HepG2 (cell line): ENCODE results near the gene KCNK6. TPM values are rescaled to one million over a fixed set of nuclear protein-coding genes. Genes with fewer than 3 reads are reported as not detected.

Source experiments
- BHLHE40 ChIP-seq: IDR thresholded peaks from 2 replicates; pipeline ENCODE4 v1.6.1; 2011; ENCODE audit warnings: low read length, improper control_type of control experiment
- CTCF ChIP-seq: sonication (generic); formaldehyde crosslinking; IDR thresholded peaks from 2 replicates; pipeline ENCODE4 v1.5.0; 2020; ENCODE audit warnings: mild to moderate bottlenecking, missing genetic modification reagents, moderate library complexity
- HNRNPL ChIP-seq: fragments of 200-400 bp; formaldehyde crosslinking; IDR thresholded peaks from 2 replicates; pipeline ENCODE4 v1.6.1; 2017; ENCODE audit warnings: mild to moderate bottlenecking, low read depth, low read length
- KLF12 ChIP-seq: sonication (generic); formaldehyde crosslinking; IDR thresholded peaks from 2 replicates; pipeline ENCODE4 v1.4.0; 2020; ENCODE audit warnings: missing genetic modification reagents, borderline replicate concordance
- MAX ChIP-seq: IDR thresholded peaks from 2 replicates; pipeline ENCODE4 v1.6.1; 2012; ENCODE audit warnings: inconsistent platforms
- PRMT3 ChIP-seq: sonication (generic); formaldehyde crosslinking; IDR thresholded peaks from 2 replicates; pipeline ENCODE4 v1.8.1; 2022; ENCODE audit warnings: low read depth, mild to moderate bottlenecking, moderate library complexity, missing genetic modification reagents, borderline replicate concordance
- TEAD2 ChIP-seq: sonication (generic); formaldehyde crosslinking; IDR thresholded peaks from 2 replicates; pipeline ENCODE4 v1.9.0; 2021; ENCODE audit warnings: missing genetic modification reagents
- THYN1 ChIP-seq: sonication (generic); formaldehyde crosslinking; IDR thresholded peaks from 2 replicates; pipeline ENCODE4 v1.8.1; 2023; ENCODE audit warnings: low read depth, mild to moderate bottlenecking, moderate library complexity, missing genetic modification reagents, borderline replicate concordance
- TSC22D2 ChIP-seq: sonication (generic); formaldehyde crosslinking; IDR thresholded peaks from 2 replicates; pipeline ENCODE4 v1.5.1; 2020; ENCODE audit warnings: missing genetic modification reagents, mild to moderate bottlenecking, borderline replicate concordance
- YEATS2 ChIP-seq: sonication (generic); formaldehyde crosslinking; IDR thresholded peaks from 2 replicates; pipeline ENCODE4 v1.4.0; 2020; ENCODE audit warnings: missing genetic modification reagents, borderline replicate concordance
- ZBTB37 ChIP-seq: sonication (generic); formaldehyde crosslinking; IDR thresholded peaks from 2 replicates; pipeline ENCODE4 v1.4.0; 2020; ENCODE audit warnings: mild to moderate bottlenecking, missing genetic modification reagents
- ZFX ChIP-seq: sonication (generic); formaldehyde crosslinking; IDR thresholded peaks from 2 replicates; pipeline ENCODE4 v1.4.0; 2020; ENCODE audit warnings: mild to moderate bottlenecking, low read depth, missing genetic modification reagents, moderate library complexity
- ZNF292 ChIP-seq: sonication (generic); formaldehyde crosslinking; IDR thresholded peaks from 2 replicates; pipeline ENCODE4 v1.8.1; 2022; ENCODE audit warnings: mild to moderate bottlenecking, low read depth, missing genetic modification reagents, borderline replicate concordance
- ZNF451 ChIP-seq: sonication (generic); formaldehyde crosslinking; IDR thresholded peaks from 2 replicates; pipeline ENCODE4 v1.5.0; 2020; ENCODE audit warnings: mild to moderate bottlenecking, missing genetic modification reagents
- ZNF572 ChIP-seq: sonication (generic); formaldehyde crosslinking; IDR thresholded peaks from 2 replicates; pipeline ENCODE4 v1.5.1; 2020; ENCODE audit warnings: mild to moderate bottlenecking, missing genetic modification reagents
- polyA plus RNA-seq, 8 experiments: library from polyadenylated mRNA; depleted of rRNA in 3 of 8; stranded (reverse) in 7 of 8; unstranded in 1 of 8; fragments of >200 nt; fragmentation: Illumina TruSeq in 4 of 8; extraction: Trizol in 4 of 8; gene quantifications; 2 replicates each; pipeline versions ENCODE4 v1.2.1 to v1.2.3, GENCODE V29; 2011 to 2016; ENCODE audit warnings: low read depth in 4 of 8, missing spikeins in 1 of 8, mixed read lengths in 1 of 8; ENCODE audit not compliant: insufficient read depth in 1 of 8
- total RNA-seq, 5 experiments: library from RNA; depleted of rRNA; stranded (reverse); fragments of >200 nt; fragmentation: Illumina TruSeq; extraction: Trizol; gene quantifications; 2 replicates each; pipeline ENCODE4 v1.2.3, GENCODE V29; 2016; ENCODE audit warnings: low read depth in 1 of 5
- TF ChIP-seq, protein P1 (sequence below): fragments of 450-650 bp; IDR thresholded peaks from 2 replicates; pipeline ENCODE4 v1.6.1; 2017; ENCODE audit warnings: mild to moderate bottlenecking
- TF ChIP-seq, protein P2 (sequence below): sonication (generic); formaldehyde crosslinking; IDR thresholded peaks from 2 replicates; pipeline ENCODE4 v1.8.0; 2023; ENCODE audit warnings: mild to moderate bottlenecking, missing genetic modification reagents
- TF ChIP-seq, protein P3 (sequence below): sonication (generic); formaldehyde crosslinking; IDR thresholded peaks from 2 replicates; pipeline ENCODE4 v1.4.0; 2020; ENCODE audit warnings: missing genetic modification reagents

KCNK6 gene
- total and polyA plus RNA-seq, 2 of the 13 experiments (the other 11 are each of a cell fraction or from before 2014, with no cell fraction given), result 0.03 TPM; not detected in 1

GRCh38 chr19:38336638-38337359, 17.2 kb downstream of the KCNK6 start (continued):
- TF ChIP-seq ZNF292, result peak; percentile 21; the same call in 1 of the 2 replicates
- TF ChIP-seq, protein P1, sequence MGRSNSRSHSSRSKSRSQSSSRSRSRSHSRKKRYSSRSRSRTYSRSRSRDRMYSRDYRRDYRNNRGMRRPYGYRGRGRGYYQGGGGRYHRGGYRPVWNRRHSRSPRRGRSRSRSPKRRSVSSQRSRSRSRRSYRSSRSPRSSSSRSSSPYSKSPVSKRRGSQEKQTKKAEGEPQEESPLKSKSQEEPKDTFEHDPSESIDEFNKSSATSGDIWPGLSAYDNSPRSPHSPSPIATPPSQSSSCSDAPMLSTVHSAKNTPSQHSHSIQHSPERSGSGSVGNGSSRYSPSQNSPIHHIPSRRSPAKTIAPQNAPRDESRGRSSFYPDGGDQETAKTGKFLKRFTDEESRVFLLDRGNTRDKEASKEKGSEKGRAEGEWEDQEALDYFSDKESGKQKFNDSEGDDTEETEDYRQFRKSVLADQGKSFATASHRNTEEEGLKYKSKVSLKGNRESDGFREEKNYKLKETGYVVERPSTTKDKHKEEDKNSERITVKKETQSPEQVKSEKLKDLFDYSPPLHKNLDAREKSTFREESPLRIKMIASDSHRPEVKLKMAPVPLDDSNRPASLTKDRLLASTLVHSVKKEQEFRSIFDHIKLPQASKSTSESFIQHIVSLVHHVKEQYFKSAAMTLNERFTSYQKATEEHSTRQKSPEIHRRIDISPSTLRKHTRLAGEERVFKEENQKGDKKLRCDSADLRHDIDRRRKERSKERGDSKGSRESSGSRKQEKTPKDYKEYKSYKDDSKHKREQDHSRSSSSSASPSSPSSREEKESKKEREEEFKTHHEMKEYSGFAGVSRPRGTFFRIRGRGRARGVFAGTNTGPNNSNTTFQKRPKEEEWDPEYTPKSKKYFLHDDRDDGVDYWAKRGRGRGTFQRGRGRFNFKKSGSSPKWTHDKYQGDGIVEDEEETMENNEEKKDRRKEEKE, result no peak
- TF ChIP-seq THYN1 (CRISPR knock-in tag), result no peak
- no peak for TF ChIP-seq TEAD2 (CRISPR knock-in tag)
- TF ChIP-seq HNRNPL, result 0 out of 2 replicates have a peak, but pooled peaks have one; percentile 12
- TF ChIP-seq, protein P2, sequence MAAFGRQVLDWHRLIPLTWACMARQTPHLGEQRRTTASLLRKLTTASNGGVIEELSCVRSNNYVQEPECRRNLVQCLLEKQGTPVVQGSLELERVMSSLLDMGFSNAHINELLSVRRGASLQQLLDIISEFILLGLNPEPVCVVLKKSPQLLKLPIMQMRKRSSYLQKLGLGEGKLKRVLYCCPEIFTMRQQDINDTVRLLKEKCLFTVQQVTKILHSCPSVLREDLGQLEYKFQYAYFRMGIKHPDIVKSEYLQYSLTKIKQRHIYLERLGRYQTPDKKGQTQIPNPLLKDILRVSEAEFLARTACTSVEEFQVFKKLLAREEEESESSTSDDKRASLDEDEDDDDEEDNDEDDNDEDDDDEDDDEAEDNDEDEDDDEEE (CRISPR knock-in tag), result no peak
- peak; percentile 49; the same call in 1 of the 2 replicates for TF ChIP-seq MAX
- no peak for TF ChIP-seq CTCF (CRISPR knock-in tag)
- TF ChIP-seq PRMT3 (CRISPR knock-in tag), result no peak
- no peak for TF ChIP-seq ZNF451 (CRISPR knock-in tag)
- 0 out of 2 replicates have a peak, but pooled peaks have one; percentile 3 for TF ChIP-seq KLF12 (CRISPR knock-in tag)
- no peak for TF ChIP-seq TSC22D2
- TF ChIP-seq YEATS2, result 0 out of 2 replicates have a peak, but pooled peaks have one; percentile 31
- TF ChIP-seq BHLHE40, result no peak
- TF ChIP-seq, protein P3, sequence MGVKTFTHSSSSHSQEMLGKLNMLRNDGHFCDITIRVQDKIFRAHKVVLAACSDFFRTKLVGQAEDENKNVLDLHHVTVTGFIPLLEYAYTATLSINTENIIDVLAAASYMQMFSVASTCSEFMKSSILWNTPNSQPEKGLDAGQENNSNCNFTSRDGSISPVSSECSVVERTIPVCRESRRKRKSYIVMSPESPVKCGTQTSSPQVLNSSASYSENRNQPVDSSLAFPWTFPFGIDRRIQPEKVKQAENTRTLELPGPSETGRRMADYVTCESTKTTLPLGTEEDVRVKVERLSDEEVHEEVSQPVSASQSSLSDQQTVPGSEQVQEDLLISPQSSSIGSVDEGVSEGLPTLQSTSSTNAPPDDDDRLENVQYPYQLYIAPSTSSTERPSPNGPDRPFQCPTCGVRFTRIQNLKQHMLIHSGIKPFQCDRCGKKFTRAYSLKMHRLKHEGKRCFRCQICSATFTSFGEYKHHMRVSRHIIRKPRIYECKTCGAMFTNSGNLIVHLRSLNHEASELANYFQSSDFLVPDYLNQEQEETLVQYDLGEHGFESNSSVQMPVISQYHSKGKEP (CRISPR knock-in tag), result no peak
- TF ChIP-seq ZNF572 (CRISPR knock-in tag), result no peak
- TF ChIP-seq ZFX (CRISPR knock-in tag), result no peak
- TF ChIP-seq ZBTB37, result no peak
